ENCODE data around the gene MOGAT1.
"Not testable (repeated sequence)": the region's sequence is repeated elsewhere in the genome, so short reads cannot be mapped to it uniquely, and the experiment has no call there.

The MOGAT1 gene

DNA sequence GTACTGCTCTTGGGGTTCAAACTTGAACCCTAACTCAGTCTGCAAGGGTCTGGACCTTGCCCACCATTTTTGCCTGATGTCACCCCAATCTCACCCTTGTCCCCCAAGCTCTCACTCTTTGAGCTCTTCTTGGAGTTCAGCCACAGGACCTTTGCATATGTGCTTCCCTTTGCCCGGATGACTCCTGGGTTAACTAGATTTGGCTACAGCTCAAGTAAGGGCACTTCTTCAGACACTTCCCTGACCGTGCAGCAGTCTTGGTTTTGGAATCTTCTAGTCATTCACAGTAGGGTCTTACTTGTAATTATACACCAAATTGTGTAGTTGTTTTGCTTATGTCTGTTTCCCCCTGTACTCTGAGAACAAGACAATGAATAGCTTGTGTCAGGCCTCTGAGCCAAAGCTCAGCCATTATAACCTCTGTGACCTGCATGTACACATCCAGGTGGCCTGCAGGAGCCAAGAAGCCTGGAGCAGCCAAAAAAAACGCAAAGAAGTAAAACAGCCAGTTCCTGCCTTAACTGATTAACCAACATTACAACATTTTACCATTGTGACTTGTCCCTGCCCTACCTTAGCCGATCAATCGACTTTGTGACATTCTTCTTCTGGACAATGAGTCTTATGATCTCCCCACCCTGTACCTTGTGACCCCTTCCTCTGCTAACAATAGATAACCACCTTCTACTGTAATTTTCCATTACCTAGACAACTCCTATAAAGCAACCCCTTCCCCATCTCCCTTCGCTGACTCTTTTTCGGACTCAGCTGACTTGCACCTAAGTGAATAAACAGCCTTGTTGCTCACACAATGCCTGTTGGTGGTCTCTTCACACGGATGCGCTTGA lies 1.0 kb upstream of the MOGAT1 start:
- DNase-seq = no peak

GRCh38 chr2:222672068-222672401 lies 577 bp downstream of the MOGAT1 start:
- no peak for DNase-seq

DNA sequence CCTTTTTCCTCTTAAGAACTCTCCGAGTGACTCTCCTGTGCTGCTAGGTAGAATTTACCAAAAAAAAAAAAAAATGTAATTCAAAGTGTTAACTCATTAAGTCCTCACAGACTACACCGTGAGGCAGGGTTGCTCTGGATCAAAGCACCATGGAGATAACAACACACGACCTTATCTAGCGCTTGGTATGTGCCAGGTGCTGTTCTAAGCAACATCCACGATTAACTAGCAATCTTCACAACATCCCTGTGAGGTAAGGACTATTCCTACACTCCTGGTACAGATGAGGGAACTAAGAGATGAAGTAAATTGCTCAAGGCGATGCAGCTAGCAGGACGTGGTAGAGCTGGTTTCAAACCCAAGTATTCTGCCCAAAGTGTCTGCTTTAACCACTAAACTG lies 1.8 kb downstream of the MOGAT1 start:
- no peak for DNase-seq

DNA sequence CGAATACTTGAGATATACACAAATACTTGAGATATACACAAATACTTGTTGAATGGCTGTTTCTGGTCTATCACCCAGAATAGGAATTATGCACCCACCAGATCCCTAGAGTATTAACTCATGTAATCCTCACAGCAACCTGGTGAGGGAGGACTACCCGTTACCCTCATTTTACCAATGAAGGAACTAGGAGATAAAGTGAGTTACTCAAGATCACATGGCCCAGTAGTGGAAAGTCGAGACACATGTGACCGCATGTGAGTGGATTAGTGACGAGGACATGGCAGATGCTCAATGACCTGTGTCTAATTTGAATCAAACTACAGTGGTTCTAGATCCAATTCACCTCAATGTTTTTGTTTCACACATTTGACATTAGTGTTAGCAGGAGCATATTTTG lies 2.4 kb downstream of the MOGAT1 start:
- no peak for DNase-seq

- DNase-seq = no peak
Measured at GRCh38 chr2:222677981-222678380, 6.5 kb downstream of the MOGAT1 start.

GRCh38 chr2:222683805-222684204 lies 12.3 kb downstream of the MOGAT1 start:
- no peak for DNase-seq

- no peak for DNase-seq
Measured at GRCh38 chr2:222686086-222686750, 14.8 kb downstream of the MOGAT1 start.

GRCh38 chr2:222688917-222689316 lies 17.5 kb downstream of the MOGAT1 start:
- DNase-seq = no peak

DNA sequence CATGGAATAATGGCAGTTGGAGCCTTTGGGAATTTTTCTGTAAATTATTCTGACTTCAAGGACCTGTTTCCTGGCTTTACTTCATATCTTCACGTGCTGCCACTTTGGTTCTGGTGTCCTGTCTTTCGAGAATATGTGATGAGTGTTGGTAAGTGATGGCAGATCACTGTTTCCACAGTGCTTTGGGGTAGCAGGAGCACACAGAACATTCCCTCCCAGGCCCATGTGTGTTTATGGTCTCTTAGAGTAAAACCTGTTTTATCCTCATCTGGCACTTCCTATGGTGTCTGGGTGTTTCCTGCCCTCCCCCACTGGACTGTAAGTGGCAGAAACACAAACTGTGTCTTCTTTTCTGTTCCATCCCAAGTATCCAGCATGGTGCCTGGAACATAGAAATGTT lies 17.9 kb downstream of the MOGAT1 start:
- no peak for DNase-seq

DNA sequence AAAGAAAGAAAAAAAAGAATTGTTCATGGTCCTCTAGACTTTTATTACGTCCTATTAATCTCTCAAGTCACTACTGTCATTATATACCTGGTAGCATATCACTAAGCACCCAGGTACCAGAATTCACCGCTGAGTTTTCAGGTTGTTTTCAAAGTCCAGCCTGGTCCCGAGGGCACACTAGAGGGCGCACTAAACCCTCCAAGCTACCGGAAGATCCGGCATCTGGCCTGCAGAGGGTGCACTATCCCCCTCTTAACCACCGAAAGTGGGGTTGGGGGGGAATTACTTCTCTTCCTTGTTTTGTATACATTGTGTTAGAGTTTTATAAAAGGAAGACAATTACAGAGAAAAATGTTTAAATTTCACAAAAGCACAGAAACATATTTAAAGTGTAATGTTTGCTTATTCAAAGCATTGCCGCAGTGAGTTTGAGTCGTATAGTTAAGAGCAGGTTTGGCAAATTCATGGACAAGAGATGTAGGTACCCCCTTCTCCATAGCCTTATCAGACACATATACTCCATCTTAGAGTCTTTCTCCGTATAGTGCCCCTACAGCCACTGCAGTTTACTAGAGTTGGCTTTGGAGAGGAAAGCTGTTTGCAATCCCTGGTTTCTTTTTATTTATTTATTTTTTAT lies 19.2 kb downstream of the MOGAT1 start:
- DNase-seq = peak; percentile 67

GRCh38 chr2:222693413-222693812 lies 22.0 kb downstream of the MOGAT1 start:
- DNase-seq = not testable (repeated sequence)

DNA sequence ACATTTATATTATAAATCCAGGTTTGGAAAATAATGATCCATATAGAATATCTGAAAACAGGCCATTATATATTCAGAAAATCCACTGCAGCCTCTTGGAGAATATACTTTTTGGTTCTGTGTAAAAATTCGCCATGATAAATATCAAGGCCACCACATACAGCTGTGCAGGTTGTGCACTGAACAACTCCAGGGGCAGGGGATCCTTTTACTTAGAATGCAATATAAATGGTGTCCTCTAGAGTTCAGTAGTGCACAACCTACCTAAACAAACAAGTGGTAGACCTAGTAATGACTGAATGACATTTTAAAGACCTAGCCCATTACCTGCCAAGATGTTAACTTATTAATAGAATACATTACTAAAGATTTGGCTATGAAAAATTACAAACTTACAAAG lies 22.4 kb downstream of the MOGAT1 start:
- DNase-seq = no peak

DNA sequence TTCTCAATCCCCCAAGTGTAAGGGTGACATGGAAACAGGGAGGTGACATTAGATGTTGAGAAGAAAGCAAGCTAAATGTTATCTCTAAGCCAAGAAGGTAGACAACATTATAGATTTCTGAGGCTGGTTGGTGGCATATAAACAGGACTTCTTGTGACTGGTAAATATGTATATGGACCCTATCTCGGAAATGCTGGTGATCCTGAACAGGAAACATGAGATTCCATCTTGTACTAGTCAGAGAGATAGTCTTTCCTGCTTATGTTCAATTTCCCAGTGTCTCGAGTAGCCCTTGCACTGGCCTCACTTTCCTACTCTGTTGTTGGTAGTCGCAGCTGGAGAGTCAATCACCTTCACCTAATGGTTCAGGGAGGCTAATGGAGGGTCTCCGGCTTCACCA lies 26.8 kb downstream of the MOGAT1 start:
- no peak for DNase-seq

DNA sequence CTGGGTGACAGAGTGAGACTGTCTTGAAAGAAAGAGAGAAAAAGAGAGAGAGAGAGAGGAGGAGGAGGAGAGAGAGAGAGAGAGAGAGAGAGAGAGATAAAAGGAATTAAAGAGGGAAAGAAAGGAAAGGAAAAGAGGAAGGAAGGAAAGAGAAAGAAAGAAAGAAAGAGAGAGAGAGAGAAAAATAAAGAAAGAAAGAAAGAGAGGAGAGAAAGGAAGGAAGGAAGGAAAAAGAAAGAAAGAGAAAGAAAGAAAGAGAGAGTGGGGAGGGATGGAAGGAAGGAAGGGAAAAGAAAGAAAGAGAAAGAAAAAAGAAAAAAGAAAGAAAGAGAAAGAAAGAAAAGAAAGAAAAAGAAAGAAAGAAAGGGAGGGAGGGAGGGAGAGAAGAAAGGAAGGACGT lies 29.8 kb downstream of the MOGAT1 start:
- no peak for DNase-seq

- DNase-seq = no peak
Measured at GRCh38 chr2:222701721-222702131, 30.3 kb downstream of the MOGAT1 start.

- no peak for DNase-seq
Measured at GRCh38 chr2:222703091-222703490, 31.6 kb downstream of the MOGAT1 start.

GRCh38 chr2:222703886-222704285 lies 32.4 kb downstream of the MOGAT1 start:
- no peak for DNase-seq

DNA sequence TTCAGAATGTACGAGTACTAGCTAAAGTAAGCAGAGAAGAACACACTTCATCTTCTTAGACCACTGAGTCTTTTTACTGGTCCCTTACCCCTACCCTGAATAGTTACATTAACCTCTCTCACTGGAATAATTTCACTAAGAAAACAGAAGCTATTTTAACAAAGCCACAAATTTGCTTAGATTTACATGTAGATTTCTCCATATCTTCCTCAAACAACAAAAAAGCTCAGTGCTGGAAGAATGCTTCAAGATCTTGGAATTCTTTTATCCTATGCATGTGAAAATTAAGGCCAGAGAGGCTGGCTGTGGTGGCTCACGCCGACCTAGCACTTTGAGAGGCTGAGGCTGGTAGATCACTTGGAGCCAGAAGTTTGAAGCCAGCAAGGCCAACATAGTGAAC lies 35.2 kb downstream of the MOGAT1 start:
- DNase-seq = no peak

DNA sequence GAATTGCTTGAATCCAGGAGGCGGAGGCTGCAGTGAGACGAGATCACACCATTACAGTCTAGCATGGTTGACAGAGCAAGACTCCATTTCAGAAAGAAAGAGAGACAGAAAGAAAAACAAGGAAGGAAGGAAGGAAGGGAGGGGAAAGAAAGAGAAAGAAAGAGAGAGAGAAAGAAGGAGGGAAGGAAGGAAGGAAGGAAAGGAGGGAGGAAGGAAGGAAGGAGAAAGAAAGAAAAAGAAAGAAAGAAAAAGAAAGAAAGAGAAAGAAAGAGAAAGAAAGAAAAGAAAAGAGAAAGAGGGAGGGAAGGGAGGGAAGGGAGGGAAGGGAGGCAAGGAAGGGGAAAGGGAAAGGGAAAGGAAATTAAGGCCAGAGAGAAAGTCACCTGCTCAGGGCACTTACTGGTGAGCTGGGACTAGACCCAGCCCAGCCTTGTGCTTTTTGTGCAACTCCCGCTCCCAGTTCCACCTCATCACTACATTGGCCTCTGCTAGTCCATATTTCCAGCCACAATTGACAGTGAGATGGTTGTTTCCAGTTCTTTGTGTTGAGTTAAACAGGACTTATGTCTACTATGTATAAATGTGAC lies 35.7 kb downstream of the MOGAT1 start:
- no peak for DNase-seq

DNA sequence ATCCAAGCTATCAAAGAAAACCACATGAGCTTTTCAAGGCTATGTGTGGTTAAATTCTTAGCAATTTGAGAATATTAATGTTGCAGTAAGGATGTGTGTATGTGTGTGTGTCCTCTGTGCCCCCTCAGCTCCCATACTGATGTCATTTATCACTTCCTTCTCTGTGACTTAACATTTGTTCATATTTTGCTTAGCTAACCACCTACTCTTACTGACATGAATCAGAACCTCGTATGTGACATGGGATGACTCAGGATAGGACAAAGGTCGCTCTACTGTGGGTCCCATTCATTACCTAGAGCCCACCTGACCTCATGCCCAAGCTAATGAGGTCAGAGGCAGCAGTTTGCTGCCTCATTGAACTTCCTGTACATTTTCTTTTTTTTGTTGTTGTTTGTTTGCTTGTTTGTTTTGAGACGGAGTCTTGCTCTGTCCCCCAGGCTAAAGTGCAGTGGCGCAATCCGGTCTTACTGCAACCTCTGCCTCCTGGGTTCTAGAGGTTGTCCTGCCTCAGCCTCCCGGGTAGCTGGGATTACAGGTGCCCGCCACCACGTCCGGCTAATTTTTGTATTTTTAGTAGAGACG lies 36.3 kb downstream of the MOGAT1 start:
- no peak for DNase-seq

GRCh38 chr2:222708274-222708710 lies 36.8 kb downstream of the MOGAT1 start:
- DNase-seq = peak; percentile 72

- no peak for DNase-seq
Measured at GRCh38 chr2:222709191-222709891, 37.9 kb downstream of the MOGAT1 start.

GRCh38 chr2:222710736-222711135 lies 39.3 kb downstream of the MOGAT1 start:
- no peak for DNase-seq

Measured in activated gamma-delta T cell treated with Interleukin-2 at 50 U/mL for 16 hours (primary cell).